ENCODE data around the gene PVALEF. TPM values are rescaled to one million over a fixed set of nuclear protein-coding genes. Genes with fewer than 3 reads are reported as not detected.

PVALEF gene
- total RNA-seq, 4 donors from 2014 or later, result not detected

DNA sequence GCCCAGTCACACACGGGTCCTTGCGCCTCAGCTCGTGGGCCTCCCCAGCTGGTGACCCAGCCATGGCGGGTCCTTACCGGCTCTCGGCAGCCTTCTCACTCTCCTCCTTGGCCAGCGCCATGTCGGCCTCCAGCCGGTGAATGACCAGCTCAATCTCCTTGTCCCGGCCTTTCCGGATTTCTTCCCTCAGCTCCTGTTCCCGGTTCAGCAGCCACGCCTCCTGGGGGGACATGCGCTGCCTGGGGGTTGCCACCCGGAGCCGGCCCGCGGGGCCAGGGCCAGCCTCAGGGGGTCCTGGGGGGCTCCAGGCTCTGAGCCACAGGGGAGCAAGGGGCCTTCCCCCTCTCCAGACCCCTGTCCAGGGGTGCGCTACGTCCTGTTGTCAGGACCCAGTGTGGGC is 25.8 kb downstream of the PVALEF start:
- Histone ChIP-seq H3K4me1 (no peaks in the 10 kb centered on the region), H3K9me3 (no peaks in the 10 kb centered on the region), H3K4me3 (no peak overlapping the region), H3K36me3 (no peaks in the 10 kb centered on the region), H3K27me3 (no peaks in the 10 kb centered on the region), H3K27ac (no peak overlapping the region)
- TF ChIP-seq, protein P1, sequence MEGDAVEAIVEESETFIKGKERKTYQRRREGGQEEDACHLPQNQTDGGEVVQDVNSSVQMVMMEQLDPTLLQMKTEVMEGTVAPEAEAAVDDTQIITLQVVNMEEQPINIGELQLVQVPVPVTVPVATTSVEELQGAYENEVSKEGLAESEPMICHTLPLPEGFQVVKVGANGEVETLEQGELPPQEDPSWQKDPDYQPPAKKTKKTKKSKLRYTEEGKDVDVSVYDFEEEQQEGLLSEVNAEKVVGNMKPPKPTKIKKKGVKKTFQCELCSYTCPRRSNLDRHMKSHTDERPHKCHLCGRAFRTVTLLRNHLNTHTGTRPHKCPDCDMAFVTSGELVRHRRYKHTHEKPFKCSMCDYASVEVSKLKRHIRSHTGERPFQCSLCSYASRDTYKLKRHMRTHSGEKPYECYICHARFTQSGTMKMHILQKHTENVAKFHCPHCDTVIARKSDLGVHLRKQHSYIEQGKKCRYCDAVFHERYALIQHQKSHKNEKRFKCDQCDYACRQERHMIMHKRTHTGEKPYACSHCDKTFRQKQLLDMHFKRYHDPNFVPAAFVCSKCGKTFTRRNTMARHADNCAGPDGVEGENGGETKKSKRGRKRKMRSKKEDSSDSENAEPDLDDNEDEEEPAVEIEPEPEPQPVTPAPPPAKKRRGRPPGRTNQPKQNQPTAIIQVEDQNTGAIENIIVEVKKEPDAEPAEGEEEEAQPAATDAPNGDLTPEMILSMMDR (IDR thresholded peaks at IDR 0.05), result no peak
- TF ChIP-seq POLR2A (IDR thresholded peaks at IDR 0.05), result no peak
- intact Hi-C loops (cut with DNase I; ENCODE audit: low total_unique reads), result no loop called here
- DNase-seq, result no peak

- DNase-seq, result no peak
- Histone ChIP-seq H3K4me3 (no peak overlapping the region), H3K27me3 (no peaks in the 10 kb centered on the region), H3K9me3 (no peaks in the 10 kb centered on the region), H3K27ac (no peak overlapping the region), H3K4me1 (no peaks in the 10 kb centered on the region), H3K36me3 (no peaks in the 10 kb centered on the region)
- TF ChIP-seq POLR2A (IDR thresholded peaks at IDR 0.05), result no peak
- TF ChIP-seq, protein P1 (IDR thresholded peaks at IDR 0.05), result no peak
- intact Hi-C loops (cut with DNase I; ENCODE audit: low total_unique reads), result no loop called here
Measured at GRCh38 chr17:81191646-81192045, 26.3 kb downstream of the PVALEF start.

GRCh38 chr17:81192386-81193050 is 27.2 kb downstream of the PVALEF start:
- DNase-seq, result no peak
- no peaks in the 10 kb centered on the region for H3K4me1 ChIP-seq
- H3K27ac ChIP-seq, result no peak overlapping the region
- no peak for TF ChIP-seq POLR2A (IDR thresholded peaks at IDR 0.05)
- TF ChIP-seq, protein P1 (IDR thresholded peaks at IDR 0.05), result no peak
- no peaks in the 10 kb centered on the region for H3K9me3 ChIP-seq
- H3K4me3 ChIP-seq, result no peak overlapping the region
- no peaks in the 10 kb centered on the region for H3K36me3 ChIP-seq
- intact Hi-C loops (cut with DNase I; ENCODE audit: low total_unique reads), result no loop called here
- H3K27me3 ChIP-seq, result no peaks in the 10 kb centered on the region

DNA sequence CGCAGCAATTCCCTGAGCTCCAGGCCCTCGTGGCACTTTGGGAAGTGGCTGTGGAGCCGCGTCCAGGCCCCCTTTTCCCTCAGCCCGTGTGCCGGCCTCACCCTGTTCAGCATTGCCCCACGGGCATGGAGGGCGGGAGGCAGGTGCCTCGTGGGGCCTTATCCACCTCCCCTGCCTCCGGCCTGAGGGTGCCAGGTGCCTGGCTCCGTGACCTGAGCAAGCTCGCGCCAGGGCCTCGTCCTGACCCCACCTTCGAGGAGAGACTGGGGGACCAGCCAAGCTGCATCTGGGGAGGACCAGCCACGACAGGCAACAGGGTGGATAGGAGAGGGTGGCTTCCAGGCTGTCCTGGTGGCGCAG is 27.7 kb downstream of the PVALEF start:
- no peak overlapping the region for H3K4me3 ChIP-seq
- no peak overlapping the region for H3K27ac ChIP-seq
- H3K36me3 ChIP-seq, result no peaks in the 10 kb centered on the region
- H3K27me3 ChIP-seq, result no peaks in the 10 kb centered on the region
- H3K4me1 ChIP-seq, result no peaks in the 10 kb centered on the region
- intact Hi-C loops (cut with DNase I; ENCODE audit: low total_unique reads), result no loop called here
- no peak for DNase-seq
- no peaks in the 10 kb centered on the region for H3K9me3 ChIP-seq
- TF ChIP-seq POLR2A (IDR thresholded peaks at IDR 0.05), result no peak
- TF ChIP-seq, protein P1 (IDR thresholded peaks at IDR 0.05), result no peak

DNA sequence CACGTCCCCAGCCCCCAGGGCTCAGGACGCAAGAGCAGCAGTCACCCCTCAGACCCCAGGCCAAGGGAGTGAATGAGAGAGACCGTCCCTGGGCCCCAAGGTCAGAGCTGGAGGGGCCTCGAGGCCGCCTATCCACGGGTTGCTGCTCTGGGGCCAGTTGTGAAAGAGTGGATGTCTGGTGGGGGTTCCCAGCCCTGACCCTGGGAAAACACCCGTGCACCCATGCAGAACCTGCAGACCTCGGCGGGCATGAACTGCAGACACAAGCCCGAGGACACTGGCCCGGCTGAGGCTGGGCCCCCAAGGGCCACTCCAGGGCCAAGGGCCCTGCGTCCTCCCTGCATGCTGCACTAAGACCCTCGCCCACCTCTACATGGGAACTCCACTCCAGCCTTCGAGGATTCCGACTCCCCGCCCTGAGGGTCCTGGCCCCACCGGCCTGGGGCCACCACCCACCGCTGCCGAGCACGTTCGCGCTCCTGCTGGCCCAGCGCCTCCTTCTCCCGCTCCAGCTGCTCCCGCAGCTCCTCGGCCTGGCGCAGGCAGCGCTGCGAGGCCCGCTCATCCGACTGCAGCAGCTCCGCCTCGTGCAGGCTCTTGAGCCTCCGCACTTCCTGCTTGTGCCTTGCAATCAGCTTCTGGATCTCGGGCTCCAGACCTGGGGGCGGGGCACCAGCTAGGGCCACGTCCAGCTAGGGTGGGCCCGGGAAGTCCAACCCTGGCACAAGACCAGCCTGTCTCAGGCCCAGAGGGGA is 28.3 kb downstream of the PVALEF start:
- H3K4me1 ChIP-seq, result no peaks in the 10 kb centered on the region
- no peaks in the 10 kb centered on the region for H3K27me3 ChIP-seq
- H3K27ac ChIP-seq, result no peak overlapping the region
- H3K36me3 ChIP-seq, result no peaks in the 10 kb centered on the region
- intact Hi-C loops (cut with DNase I; ENCODE audit: low total_unique reads), result no loop called here
- no peak for DNase-seq
- no peaks in the 10 kb centered on the region for H3K9me3 ChIP-seq
- no peak overlapping the region for H3K4me3 ChIP-seq
- no peak for TF ChIP-seq POLR2A (IDR thresholded peaks at IDR 0.05)
- TF ChIP-seq, protein P1 (IDR thresholded peaks at IDR 0.05), result no peak

All from uterus (tissue), 4 donors.